Middle frontal gyrus (tissue), 1 donor: ENCODE measurements around the gene NR1D1.

Experiments used
- DNase-seq: peaks from one replicate; pipeline ENCODE4 v3.0.0-alpha.2; 2015; ENCODE audit warnings: low spot score; ENCODE audit errors: extremely low spot score

Gene NR1D1

GRCh38 chr17:40062329-40063186 is 37.8 kb downstream of the NR1D1 start, which contains the start of gene THRA:
Gene THRA (plus strand): TSS chr17:40062965. CDS start chr17:40074489, 11,524 bp downstream.
- peak; percentile 46 for DNase-seq

GRCh38 chr17:40061609-40062038 is 38.8 kb downstream of the NR1D1 start:
- DNase-seq = no peak

- DNase-seq = no peak
Observed at GRCh38 chr17:40060887-40061608, 39.3 kb downstream of the NR1D1 start.

- DNase-seq = no peak
Observed at GRCh38 chr17:40059729-40060475, 40.5 kb downstream of the NR1D1 start.

GRCh38 chr17:40058865-40059264 is 41.5 kb downstream of the NR1D1 start:
- no peak for DNase-seq

GRCh38 chr17:40058186-40058784 is 42.1 kb downstream of the NR1D1 start:
- no peak for DNase-seq

- DNase-seq = no peak
Observed at GRCh38 chr17:40056379-40057015, 43.9 kb downstream of the NR1D1 start.
